GM12878 (cell line): ENCODE measurements around the gene ARHGEF3. TPM values are rescaled to one million over a fixed set of nuclear protein-coding genes. Genes with fewer than 3 reads are reported as not detected.

Source experiments
- ATAC-seq: fragments of 200-7000 bp; cut with Tn5 transposase; 3 replicates; pipeline ENCODE4 v1.9.1; 2020; ENCODE audit warnings: mild to moderate bottlenecking, moderate library complexity
- BruUV-seq: library from RNA; stranded (reverse); fragments of 400-500 nt; replicated peaks from 2 replicates; lab custom pipeline; 2021; lab: Mats Ljungman, UMichigan
- CTCF ChIA-PET: fragments of 300-600 bp; sonication (Branson Sonifier 250); formaldehyde crosslinking; extraction: SDS; loops from one replicate; lab custom pipeline; 2021; ENCODE audit warnings: inconsistent platforms; lab: Yijun Ruan, JAX
- POLR2A ChIA-PET: fragments of 350-600 bp; formaldehyde crosslinking; extraction: SDS; loops from one replicate; lab custom pipeline; 2021; ENCODE audit warnings: inconsistent platforms; lab: Charles Lee
- RAD21 ChIA-PET: fragments of 300-600 bp; sonication (Branson Sonifier 250); formaldehyde crosslinking; loops from one replicate; lab custom pipeline; 2023; ENCODE audit warnings: antibody characterized with exemption; ENCODE audit not compliant: unreplicated experiment; lab: Charles Lee
- SMC1A ChIA-PET: fragments of 300-600 bp; sonication (Branson Sonifier 250); formaldehyde crosslinking; loops from one replicate; lab custom pipeline; 2023; ENCODE audit not compliant: unreplicated experiment, uncharacterized antibody; lab: Charles Lee
- DNase-seq: peaks from one replicate; pipeline ENCODE4 v3.0.0-alpha.2; 2011; ENCODE audit warnings: low read depth, low spot score
- FAIRE-seq: peaks from 3 replicates; lab custom pipeline; 2011; peaks lifted over from hg19 to GRCh38; lab: Jason Lieb, UNC
- H2AFZ ChIP-seq: 2 replicates; pipeline ENCODE4 v1.6.0; 2011; ENCODE audit warnings: low read depth, low read length, control low read depth; ENCODE audit not compliant: control insufficient read depth
- H3K27ac ChIP-seq: 2 replicates; pipeline ENCODE4 v1.5.1; 2011; ENCODE audit warnings: control low read depth; ENCODE audit not compliant: control insufficient read depth, insufficient read depth
- H3K27me3 ChIP-seq, 2 experiments: replicated peaks in 1 of 2; 2 replicates each; pipeline versions ENCODE4 v1.6.0 to v1.6.1; 2011; ENCODE audit warnings: low read length in 1 of 2; ENCODE audit not compliant: control insufficient read depth in 2 of 2, insufficient read depth in 2 of 2
- H3K36me3 ChIP-seq, 2 experiments: 2 replicates each; pipeline ENCODE4 v1.5.1; 2011; ENCODE audit warnings: low read length in 1 of 2; ENCODE audit not compliant: control insufficient read depth in 2 of 2, insufficient read depth in 2 of 2
- H3K4me1 ChIP-seq: 2 replicates; pipeline ENCODE4 v1.6.1; 2011; ENCODE audit warnings: mild to moderate bottlenecking, low read length, moderate library complexity, mixed read lengths; ENCODE audit not compliant: control insufficient read depth, insufficient read depth
- H3K4me2 ChIP-seq: 2 replicates; pipeline ENCODE4 v1.6.0; 2011; ENCODE audit warnings: control low read depth; ENCODE audit not compliant: control insufficient read depth, insufficient read depth
- H3K4me3 ChIP-seq: fragments of 200-600 bp; sonication (generic); 2 replicates; pipeline ENCODE4 v1.5.1; 2016
- H3K79me2 ChIP-seq: 2 replicates; pipeline ENCODE4 v1.6.0; 2011; ENCODE audit warnings: low read length; ENCODE audit not compliant: control insufficient read depth, insufficient read depth
- H3K9ac ChIP-seq: 2 replicates; pipeline ENCODE4 v1.8.0; 2011; ENCODE audit warnings: low read length, control low read depth, mixed read lengths; ENCODE audit not compliant: control insufficient read depth, insufficient read depth
- H3K9me3 ChIP-seq: replicated peaks from 3 replicates; pipeline ENCODE4 v1.5.1; 2011; ENCODE audit warnings: mild to moderate bottlenecking, low read length; ENCODE audit not compliant: control insufficient read depth, insufficient read depth
- H4K20me1 ChIP-seq: 2 replicates; pipeline ENCODE4 v1.6.0; 2011; ENCODE audit not compliant: control insufficient read depth, insufficient read depth
- BHLHE40 ChIP-seq, 2 experiments: fragments of 450-650 bp in 1 of 2; IDR thresholded peaks; 2 replicates each; pipeline ENCODE4 v1.6.1; 2011 to 2017; ENCODE audit warnings: low read depth in 2 of 2, borderline replicate concordance in 1 of 2, improper control_type of control experiment in 1 of 2, low read length in 1 of 2, mild to moderate bottlenecking in 1 of 2
- CBFB ChIP-seq: IDR thresholded peaks from 2 replicates; pipeline ENCODE4 v1.6.1; 2016; ENCODE audit warnings: antibody characterized with exemption, low read depth
- IKZF1 ChIP-seq: fragments of 450-650 bp; conservative IDR thresholded peaks from 2 replicates; pipeline ENCODE4 v1.6.1; 2017; ENCODE audit warnings: antibody characterized with exemption, mild to moderate bottlenecking
- NFYA ChIP-seq: IDR thresholded peaks from 2 replicates; pipeline ENCODE4 v1.6.1; 2011; ENCODE audit warnings: low read depth, mild to moderate bottlenecking, low read length, improper control_type of control experiment, borderline replicate concordance
- PAX5 ChIP-seq: IDR thresholded peaks from 2 replicates; pipeline ENCODE4 v1.6.1; 2011; ENCODE audit warnings: low read depth, low read length, borderline replicate concordance
- SMARCA5 ChIP-seq: fragments of 450-650 bp; IDR thresholded peaks from 2 replicates; pipeline ENCODE4 v1.6.1; 2017; ENCODE audit warnings: mild to moderate bottlenecking
- TAF1 ChIP-seq: IDR thresholded peaks from 2 replicates; pipeline ENCODE4 v1.6.1; 2011; ENCODE audit warnings: mild to moderate bottlenecking, low read depth, low read length, borderline replicate concordance
- TBL1XR1 ChIP-seq: IDR thresholded peaks from 2 replicates; pipeline ENCODE4 v1.6.1; 2012; ENCODE audit warnings: low read depth, low read length, improper control_type of control experiment
- TCF3 ChIP-seq: IDR thresholded peaks from 2 replicates; pipeline ENCODE4 v1.6.1; 2012; ENCODE audit warnings: low read depth, mild to moderate bottlenecking, low read length, borderline replicate concordance; ENCODE audit not compliant: insufficient read depth
- ZSCAN29 ChIP-seq: fragments of 450-650 bp; IDR thresholded peaks from 2 replicates; pipeline ENCODE4 v1.6.1; 2017; ENCODE audit warnings: mild to moderate bottlenecking, moderate library complexity
- WGBS: methylation state at CpG from one replicate; pipeline ENCODE4 v1.1.6; 2016; ENCODE audit warnings: low lambda C conversion rate; ENCODE audit not compliant: insufficient replicate concordance, insufficient coverage; ENCODE audit errors: missing lambda C conversion rate; 5-methylcytosine and 5-hydroxymethylcytosine counted together
- in situ Hi-C: fragments of 300-500 bp; cut with MboI; formaldehyde crosslinking; loops from 9 replicates; pipeline ENCODE4 v1.14.3; 2018; ENCODE audit warnings: mixed read lengths
- intact Hi-C: fragments of 100-400 bp; cut with micrococcal nuclease; formaldehyde crosslinking; loops from one replicate; pipeline ENCODE4 v1.14.2; 2022; ENCODE audit not compliant: unreplicated experiment
- polyA plus RNA-seq, 11 experiments: library from polyadenylated mRNA; depleted of rRNA in 4 of 11; unstranded in 6 of 11; stranded (reverse) in 5 of 11; fragments of >200 nt; fragmentation: Nextera tagmentation in 4 of 11; fragmentation: Illumina TruSeq in 1 of 11; extraction: Ambion mirVana in 4 of 11; extraction: Trizol in 1 of 11; gene quantifications; 1 replicate in 1 of 11; 2 replicates in 10 of 11; pipeline versions ENCODE4 v1.2.1 to v1.2.3, GENCODE V29; 2011 to 2016; ENCODE audit warnings: inconsistent platforms in 2 of 11, missing spikeins in 2 of 11, low read depth in 1 of 11
- total RNA-seq, 4 experiments: library from RNA; depleted of rRNA in 3 of 4; stranded (reverse); fragments of >200 nt in 3 of 4; fragmentation: Illumina TruSeq in 1 of 4; extraction: Trizol in 1 of 4; gene quantifications; 2 replicates each; pipeline versions ENCODE4 v1.2.1 to v1.2.3, GENCODE V29; 2013 to 2021
- TF ChIP-seq, protein P1 (sequence below): fragments of 450-650 bp; formaldehyde crosslinking; IDR thresholded peaks from 2 replicates; pipeline ENCODE4 v1.4.0; 2022; ENCODE audit warnings: mild to moderate bottlenecking, moderate library complexity
- TF ChIP-seq, protein P2 (sequence below): fragments of 450-650 bp; IDR thresholded peaks from 2 replicates; pipeline ENCODE4 v1.6.1; 2016; ENCODE audit warnings: mild to moderate bottlenecking
- TF ChIP-seq, protein P3 (sequence below): fragments of 450-650 bp; IDR thresholded peaks from 2 replicates; pipeline ENCODE4 v1.6.1; 2017; ENCODE audit warnings: mild to moderate bottlenecking, low read depth, inconsistent platforms; ENCODE audit not compliant: poor library complexity, severe bottlenecking

The ARHGEF3 gene
- total and polyA plus RNA-seq, 10 of the 15 experiments (the other 5 are each of a cell fraction or from before 2014, with no cell fraction given), result 21.8 to 78.7 (median 56.2) TPM

- FAIRE-seq, result no peak
- Histone ChIP-seq H3K9me3 (no peaks in the 10 kb centered on the region), H2AFZ (no peak overlapping the region), H3K9ac (no peak overlapping the region), H3K36me3 (peaks cover 0 to 6% of the 10 kb centered on the region in 2 experiments; a peak in 3 of 4 replicates), H3K79me2 (no peaks in the 10 kb centered on the region; the same call in 1 of the 2 replicates), H3K4me1 (peaks cover 14% of the 10 kb centered on the region), H3K27ac (no peak overlapping the region), H4K20me1 (no peaks in the 10 kb centered on the region), H3K4me2 (no peak overlapping the region), H3K27me3 (no peaks in the 10 kb centered on the region), H3K4me3 (no peak overlapping the region)
- ATAC-seq, result no peak
- TF ChIP-seq SMARCA5, result no peak
- TF ChIP-seq, protein P1, sequence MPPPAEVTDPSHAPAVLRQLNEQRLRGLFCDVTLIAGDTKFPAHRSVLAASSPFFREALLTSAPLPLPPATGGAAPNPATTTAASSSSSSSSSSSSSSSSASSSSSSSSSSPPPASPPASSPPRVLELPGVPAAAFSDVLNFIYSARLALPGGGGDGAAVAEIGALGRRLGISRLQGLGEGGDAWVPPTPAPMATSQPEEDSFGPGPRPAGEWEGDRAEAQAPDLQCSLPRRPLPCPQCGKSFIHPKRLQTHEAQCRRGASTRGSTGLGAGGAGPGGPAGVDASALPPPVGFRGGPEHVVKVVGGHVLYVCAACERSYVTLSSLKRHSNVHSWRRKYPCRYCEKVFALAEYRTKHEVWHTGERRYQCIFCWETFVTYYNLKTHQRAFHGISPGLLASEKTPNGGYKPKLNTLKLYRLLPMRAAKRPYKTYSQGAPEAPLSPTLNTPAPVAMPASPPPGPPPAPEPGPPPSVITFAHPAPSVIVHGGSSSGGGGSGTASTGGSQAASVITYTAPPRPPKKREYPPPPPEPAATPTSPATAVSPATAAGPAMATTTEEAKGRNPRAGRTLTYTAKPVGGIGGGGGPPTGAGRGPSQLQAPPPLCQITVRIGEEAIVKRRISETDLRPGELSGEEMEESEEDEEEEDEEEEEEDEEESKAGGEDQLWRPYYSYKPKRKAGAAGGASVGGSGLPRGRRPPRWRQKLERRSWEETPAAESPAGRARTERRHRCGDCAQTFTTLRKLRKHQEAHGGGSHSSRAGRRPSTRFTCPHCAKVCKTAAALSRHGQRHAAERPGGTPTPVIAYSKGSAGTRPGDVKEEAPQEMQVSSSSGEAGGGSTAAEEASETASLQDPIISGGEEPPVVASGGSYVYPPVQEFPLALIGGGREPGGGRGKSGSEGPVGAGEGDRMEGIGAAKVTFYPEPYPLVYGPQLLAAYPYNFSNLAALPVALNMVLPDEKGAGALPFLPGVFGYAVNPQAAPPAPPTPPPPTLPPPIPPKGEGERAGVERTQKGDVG, result no peak
- TF ChIP-seq NFYA, result no peak
- TF ChIP-seq, protein P2, sequence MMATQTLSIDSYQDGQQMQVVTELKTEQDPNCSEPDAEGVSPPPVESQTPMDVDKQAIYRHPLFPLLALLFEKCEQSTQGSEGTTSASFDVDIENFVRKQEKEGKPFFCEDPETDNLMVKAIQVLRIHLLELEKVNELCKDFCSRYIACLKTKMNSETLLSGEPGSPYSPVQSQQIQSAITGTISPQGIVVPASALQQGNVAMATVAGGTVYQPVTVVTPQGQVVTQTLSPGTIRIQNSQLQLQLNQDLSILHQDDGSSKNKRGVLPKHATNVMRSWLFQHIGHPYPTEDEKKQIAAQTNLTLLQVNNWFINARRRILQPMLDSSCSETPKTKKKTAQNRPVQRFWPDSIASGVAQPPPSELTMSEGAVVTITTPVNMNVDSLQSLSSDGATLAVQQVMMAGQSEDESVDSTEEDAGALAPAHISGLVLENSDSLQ, result no peak
- TF ChIP-seq ZSCAN29, result no peak
- TF ChIP-seq, protein P3, sequence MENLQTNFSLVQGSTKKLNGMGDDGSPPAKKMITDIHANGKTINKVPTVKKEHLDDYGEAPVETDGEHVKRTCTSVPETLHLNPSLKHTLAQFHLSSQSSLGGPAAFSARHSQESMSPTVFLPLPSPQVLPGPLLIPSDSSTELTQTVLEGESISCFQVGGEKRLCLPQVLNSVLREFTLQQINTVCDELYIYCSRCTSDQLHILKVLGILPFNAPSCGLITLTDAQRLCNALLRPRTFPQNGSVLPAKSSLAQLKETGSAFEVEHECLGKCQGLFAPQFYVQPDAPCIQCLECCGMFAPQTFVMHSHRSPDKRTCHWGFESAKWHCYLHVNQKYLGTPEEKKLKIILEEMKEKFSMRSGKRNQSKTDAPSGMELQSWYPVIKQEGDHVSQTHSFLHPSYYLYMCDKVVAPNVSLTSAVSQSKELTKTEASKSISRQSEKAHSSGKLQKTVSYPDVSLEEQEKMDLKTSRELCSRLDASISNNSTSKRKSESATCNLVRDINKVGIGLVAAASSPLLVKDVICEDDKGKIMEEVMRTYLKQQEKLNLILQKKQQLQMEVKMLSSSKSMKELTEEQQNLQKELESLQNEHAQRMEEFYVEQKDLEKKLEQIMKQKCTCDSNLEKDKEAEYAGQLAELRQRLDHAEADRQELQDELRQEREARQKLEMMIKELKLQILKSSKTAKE, result no peak
- TF ChIP-seq TBL1XR1, result no peak
- TF ChIP-seq TAF1, result no peak
- no peak for TF ChIP-seq PAX5
- TF ChIP-seq CBFB, result no peak
- TF ChIP-seq IKZF1, result no peak
- TF ChIP-seq BHLHE40 (IDR thresholded peaks at IDR 0.05; ENCODE audit: borderline replicate concordance in 1 of 2, low read depth in 2 of 2, low read length in 1 of 2), result no peak
- TF ChIP-seq TCF3, result no peak
- BruUV-seq, result no TSS peak
- intact Hi-C loops, result no loop called here
- ChIA-PET CTCF (interaction anchor here (1.4 to 4.0 kb wide), 2 partner anchors 10 to 37 kb away, joined by 3 to 21 read pairs; no protein-coding TSS in a partner anchor), RAD21 (interaction anchor here (12.2 kb wide), 1 partner anchor 36 kb away, joined by 307 read pairs; the partner anchor contains the start of gene ARHGEF3), POLR2A (no interaction called here), SMC1A (interaction anchor here (0.9 to 6.6 kb wide), 4 partner anchors 10 to 36 kb away, joined by 3 to 62 read pairs (median 3); no protein-coding TSS in a partner anchor)
- no peak for DNase-seq
- 87% methylated on average over 11 of the region's 11 CpGs for WGBS
- in situ Hi-C loops, result no loop called here
Measured at GRCh38 chr3:56761887-56762651, 39.7 kb downstream of the ARHGEF3 start.
